Gastroesophageal sphincter (tissue), 4 donors: ENCODE measurements around the gene VWA8. TPM values are rescaled to one million over a fixed set of nuclear protein-coding genes. Genes with fewer than 3 reads are reported as not detected.

ENCODE experiments used
- ATAC-seq: fragments of 150-250 bp; one replicate; pipeline ENCODE4 v1.9.1; 2016; ENCODE audit warnings: mild to moderate bottlenecking, moderate library complexity
- H3K27ac ChIP-seq, 4 donors: fragments of 200-600 bp; sonication (generic) in 3 of 4; 1 replicate in 3 of 4; 2 replicates in 1 of 4; pipeline ENCODE4 v1.5.1; 2016 to 2019
- H3K27me3 ChIP-seq: fragments of 200-600 bp; sonication (generic); one replicate; pipeline ENCODE4 v1.5.1; 2019
- H3K36me3 ChIP-seq, 2 donors: fragments of 200-600 bp; sonication (generic); one replicate each; pipeline ENCODE4 v1.5.1; 2019; ENCODE audit warnings: control low read depth in 1 of 2
- H3K4me1 ChIP-seq, 3 donors: fragments of 200-600 bp; sonication (generic); 1 replicate in 2 of 3; 2 replicates in 1 of 3; pipeline ENCODE4 v1.5.1; 2016 to 2019; ENCODE audit warnings: control low read depth in 2 of 3
- H3K4me3 ChIP-seq, 2 donors: fragments of 200-600 bp; sonication (generic); one replicate each; pipeline ENCODE4 v1.5.1; 2019; ENCODE audit warnings: mild to moderate bottlenecking in 1 of 2, moderate library complexity in 1 of 2
- H3K9me3 ChIP-seq, 3 donors: fragments of 200-600 bp; sonication (generic); one replicate each; pipeline ENCODE4 v1.5.1; 2017 to 2019; ENCODE audit warnings: control low read depth in 2 of 3
- EP300 ChIP-seq: sonication (generic); formaldehyde crosslinking; IDR thresholded peaks from one replicate; pipeline ENCODE4 v1.6.1; 2017; ENCODE audit warnings: antibody characterized with exemption, mild to moderate bottlenecking
- POLR2A ChIP-seq, 2 donors: fragments of 450-650 bp; IDR thresholded peaks; one replicate each; pipeline ENCODE4 v1.6.1; 2017; ENCODE audit warnings: antibody characterized with exemption in 2 of 2, mild to moderate bottlenecking in 2 of 2, moderate library complexity in 1 of 2
- POLR2AphosphoS5 ChIP-seq: sonication (generic); formaldehyde crosslinking; IDR thresholded peaks from one replicate; pipeline ENCODE4 v1.6.1; 2017; ENCODE audit warnings: antibody characterized with exemption
- WGBS, 2 donors: methylation state at CpG; one replicate each; pipeline ENCODE4 v1.1.5; 2018; ENCODE audit warnings: low coverage in 1 of 2; 5-methylcytosine and 5-hydroxymethylcytosine counted together
- total RNA-seq, 4 donors: library from RNA; depleted of rRNA; stranded (reverse); fragments of >200 nt; gene quantifications; one replicate each; pipeline ENCODE4 v1.1.0, GENCODE V29; 2016
- TF ChIP-seq, protein P1 (sequence below), 4 experiments: fragments of 200-600 bp in 2 of 4; fragments of 450-650 bp in 2 of 4; sonication (generic) in 1 of 4; IDR thresholded peaks; one replicate each; pipeline ENCODE4 v1.5.1; 2017 to 2019; ENCODE audit warnings: antibody characterized with exemption in 4 of 4, mild to moderate bottlenecking in 2 of 4, moderate library complexity in 2 of 4

Gene VWA8
- total RNA-seq, 4 donors from 2014 or later, result 20.3 to 34.7 (median 23.9) TPM

DNA sequence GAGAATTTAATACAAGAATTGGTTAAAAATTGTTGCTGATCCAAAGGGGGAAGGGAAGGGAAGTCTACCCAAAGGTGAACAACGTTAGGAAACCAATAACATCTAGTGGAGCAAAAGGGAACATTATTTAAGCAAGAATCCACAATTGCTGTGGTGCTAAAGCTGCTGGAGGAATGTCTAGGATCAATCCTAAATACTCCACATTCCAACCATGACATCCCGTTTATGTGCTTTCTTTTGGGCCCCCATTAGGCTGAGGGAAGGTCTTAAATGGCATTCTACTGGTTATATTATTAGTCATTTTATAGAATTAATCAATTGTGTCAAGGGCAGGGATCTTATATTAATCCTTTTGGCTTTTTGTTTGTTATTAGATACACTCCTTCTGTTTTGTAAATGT, 39.9 kb upstream of the VWA8 start:
- no peaks in the 10 kb centered on the region for H3K36me3 ChIP-seq
- TF ChIP-seq, protein P1, sequence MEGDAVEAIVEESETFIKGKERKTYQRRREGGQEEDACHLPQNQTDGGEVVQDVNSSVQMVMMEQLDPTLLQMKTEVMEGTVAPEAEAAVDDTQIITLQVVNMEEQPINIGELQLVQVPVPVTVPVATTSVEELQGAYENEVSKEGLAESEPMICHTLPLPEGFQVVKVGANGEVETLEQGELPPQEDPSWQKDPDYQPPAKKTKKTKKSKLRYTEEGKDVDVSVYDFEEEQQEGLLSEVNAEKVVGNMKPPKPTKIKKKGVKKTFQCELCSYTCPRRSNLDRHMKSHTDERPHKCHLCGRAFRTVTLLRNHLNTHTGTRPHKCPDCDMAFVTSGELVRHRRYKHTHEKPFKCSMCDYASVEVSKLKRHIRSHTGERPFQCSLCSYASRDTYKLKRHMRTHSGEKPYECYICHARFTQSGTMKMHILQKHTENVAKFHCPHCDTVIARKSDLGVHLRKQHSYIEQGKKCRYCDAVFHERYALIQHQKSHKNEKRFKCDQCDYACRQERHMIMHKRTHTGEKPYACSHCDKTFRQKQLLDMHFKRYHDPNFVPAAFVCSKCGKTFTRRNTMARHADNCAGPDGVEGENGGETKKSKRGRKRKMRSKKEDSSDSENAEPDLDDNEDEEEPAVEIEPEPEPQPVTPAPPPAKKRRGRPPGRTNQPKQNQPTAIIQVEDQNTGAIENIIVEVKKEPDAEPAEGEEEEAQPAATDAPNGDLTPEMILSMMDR (IDR thresholded peaks at IDR 0.05), result no peak
- TF ChIP-seq POLR2A (IDR thresholded peaks at IDR 0.05) (no peak), EP300 (no peak), POLR2AphosphoS5 (no peak)
- H3K9me3 ChIP-seq, result no peaks in the 10 kb centered on the region
- no peak for ATAC-seq
- no peak overlapping the region for H3K27ac ChIP-seq
- H3K4me3 ChIP-seq, result no peak overlapping the region
- WGBS, 2 donors, result 35 to 36% methylated on average over 2 of the region's 2 CpGs
- H3K27me3 ChIP-seq, result no peaks in the 10 kb centered on the region
- peaks cover 0 to 7% (median 0%) of the 10 kb centered on the region in 3 donors for H3K4me1 ChIP-seq

DNA sequence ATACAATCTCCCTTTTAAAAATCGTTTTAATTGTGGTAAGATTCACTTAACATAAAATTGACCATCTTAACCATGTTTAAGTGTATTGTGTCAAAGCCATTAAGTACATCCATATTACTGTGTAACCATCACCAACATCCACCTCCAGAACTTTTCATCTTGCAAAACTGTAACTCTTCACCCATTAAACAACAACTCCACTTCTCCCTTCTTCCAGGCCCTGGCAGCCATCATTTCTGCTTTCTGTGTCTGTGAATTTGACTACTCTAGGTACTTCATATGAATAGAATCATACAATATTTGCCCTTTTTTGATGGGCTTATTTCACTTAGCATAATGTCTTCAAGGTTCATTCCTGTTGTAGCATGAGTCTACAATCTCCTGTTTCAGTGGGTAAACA, 36.5 kb upstream of the VWA8 start:
- TF ChIP-seq POLR2A (IDR thresholded peaks at IDR 0.05), result no peak
- no peak for TF ChIP-seq POLR2AphosphoS5
- TF ChIP-seq EP300, result no peak
- TF ChIP-seq, protein P1 (IDR thresholded peaks at IDR 0.05), result no peak
- no peak overlapping the region for H3K4me3 ChIP-seq
- no peaks in the 10 kb centered on the region for H3K9me3 ChIP-seq
- no peak for ATAC-seq
- no peaks in the 10 kb centered on the region for H3K27me3 ChIP-seq
- 84 to 100% methylated on average over 1 of the region's 1 CpG for WGBS, 2 donors
- no peak overlapping the region for H3K27ac ChIP-seq
- peaks cover 0 to 7% (median 0%) of the 10 kb centered on the region in 3 donors for H3K4me1 ChIP-seq
- H3K36me3 ChIP-seq, result no peaks in the 10 kb centered on the region

DNA sequence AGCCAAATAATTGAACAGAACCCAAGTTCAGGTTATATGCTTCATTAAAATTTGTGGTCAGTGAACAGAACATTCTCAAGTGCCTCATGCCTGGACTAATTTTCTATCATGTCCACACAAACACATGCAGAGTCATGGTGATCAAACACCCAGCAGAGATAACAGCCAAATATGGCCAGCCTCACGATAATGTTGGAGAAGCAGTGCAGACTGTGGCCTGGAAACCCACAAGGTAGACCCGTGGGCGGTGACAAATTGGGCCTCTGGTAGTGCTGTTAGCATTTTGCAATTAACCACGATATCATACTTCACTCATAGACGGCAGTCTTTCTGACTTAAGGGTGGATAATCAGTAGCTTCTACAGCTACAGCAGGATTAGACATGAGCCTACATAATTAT, 35.0 kb upstream of the VWA8 start:
- no peaks in the 10 kb centered on the region for H3K9me3 ChIP-seq
- WGBS, 2 donors, result 59 to 64% methylated on average over 4 to 5 of the region's 5 CpGs
- H3K36me3 ChIP-seq, result no peaks in the 10 kb centered on the region
- H3K27ac ChIP-seq, result no peak overlapping the region
- no peak overlapping the region for H3K4me3 ChIP-seq
- TF ChIP-seq, protein P1 (IDR thresholded peaks at IDR 0.05), result no peak
- no peak for TF ChIP-seq POLR2A (IDR thresholded peaks at IDR 0.05)
- H3K4me1 ChIP-seq, result no peaks in the 10 kb centered on the region
- ATAC-seq, result no peak
- H3K27me3 ChIP-seq, result no peaks in the 10 kb centered on the region

DNA sequence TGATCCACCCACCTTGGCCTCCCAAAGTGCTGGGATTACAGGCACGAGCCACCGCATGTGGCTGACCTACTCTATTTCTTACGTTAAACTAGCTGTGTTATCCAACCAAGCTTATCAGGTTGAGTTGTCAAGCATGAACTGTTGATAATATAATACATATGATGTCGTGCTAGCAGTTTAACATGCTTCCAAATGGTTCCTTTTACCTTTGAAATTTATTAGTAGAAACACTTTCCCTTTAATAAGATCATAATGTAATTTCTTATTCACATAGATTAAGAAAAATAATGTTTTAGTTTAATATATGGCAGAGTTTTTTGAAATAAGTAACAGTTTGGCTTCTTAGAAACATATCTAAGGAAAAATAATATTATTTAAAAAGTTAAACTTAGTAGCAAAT, 34.4 kb upstream of the VWA8 start:
- TF ChIP-seq EP300 (no peak), POLR2AphosphoS5 (no peak), POLR2A (IDR thresholded peaks at IDR 0.05) (no peak)
- TF ChIP-seq, protein P1 (IDR thresholded peaks at IDR 0.05), result no peak
- H3K4me1 ChIP-seq, result no peaks in the 10 kb centered on the region
- ATAC-seq, result no peak
- no peaks in the 10 kb centered on the region for H3K36me3 ChIP-seq
- no peak overlapping the region for H3K27ac ChIP-seq
- no peak overlapping the region for H3K4me3 ChIP-seq
- H3K27me3 ChIP-seq, result no peaks in the 10 kb centered on the region
- no peaks in the 10 kb centered on the region for H3K9me3 ChIP-seq
- WGBS, 2 donors, result 82 to 95% methylated on average over 3 to 4 of the region's 4 CpGs

DNA sequence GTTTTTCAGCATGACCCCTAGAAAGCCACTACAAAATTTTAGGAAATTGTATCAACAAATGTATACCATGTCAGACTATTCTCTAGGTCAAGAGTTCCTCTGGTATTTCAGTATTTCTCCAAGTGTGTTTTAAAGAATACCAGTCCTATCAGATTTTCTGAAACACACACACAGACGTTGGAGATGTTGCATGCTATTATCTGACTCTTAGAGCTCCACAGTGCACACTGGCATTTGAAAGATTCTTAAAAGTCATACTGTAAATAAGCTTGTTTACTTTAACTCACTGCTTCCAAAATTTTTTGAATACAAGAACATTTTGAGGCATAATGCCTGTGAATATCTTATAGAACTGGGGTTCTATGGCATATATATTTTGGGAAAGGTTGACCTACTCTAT, 33.8 kb upstream of the VWA8 start:
- H3K36me3 ChIP-seq, result no peaks in the 10 kb centered on the region
- TF ChIP-seq POLR2A (IDR thresholded peaks at IDR 0.05) (no peak), POLR2AphosphoS5 (no peak), EP300 (no peak)
- TF ChIP-seq, protein P1 (IDR thresholded peaks at IDR 0.05), result no peak

More for the DNA sequence above, 33.8 kb upstream of the VWA8 start:
- Histone ChIP-seq H3K4me1 (no peaks in the 10 kb centered on the region), H3K27ac (no peak overlapping the region), H3K4me3 (no peak overlapping the region), H3K9me3 (no peaks in the 10 kb centered on the region), H3K27me3 (no peaks in the 10 kb centered on the region)
- no peak for ATAC-seq
- WGBS, 2 donors, result 75 to 77% methylated on average over 1 of the region's 1 CpG
